D721Med (cell line): Measurements from ENCODE around the gene INPP4A.

Experiments used
- DNase-seq: peaks from one replicate; pipeline ENCODE4 v3.0.0; 2011; ENCODE audit warnings: low spot score; ENCODE audit not compliant: insufficient read length
- FAIRE-seq: peaks from 2 replicates; lab custom pipeline; 2011; peaks lifted over from hg19 to GRCh38; lab: Jason Lieb, UNC
- CTCF ChIP-seq: IDR thresholded peaks from 2 replicates; pipeline ENCODE4 v1.5.1; 2012; ENCODE audit warnings: mild to moderate bottlenecking, control low read depth; ENCODE audit not compliant: insufficient read depth; ENCODE audit errors: missing control alignments

The INPP4A gene

GRCh38 chr2:98465456-98466226 is 21.0 kb downstream of the INPP4A start:
- FAIRE-seq: no peak
- DNase-seq: no peak
- TF ChIP-seq CTCF: no peak

GRCh38 chr2:98467082-98467536 is 22.5 kb downstream of the INPP4A start:
- FAIRE-seq: no peak
- TF ChIP-seq CTCF: no peak
- no peak for DNase-seq

- no peak for TF ChIP-seq CTCF
- no peak for FAIRE-seq
- no peak for DNase-seq
Observed at GRCh38 chr2:98467652-98468051, 23.0 kb downstream of the INPP4A start.

DNA sequence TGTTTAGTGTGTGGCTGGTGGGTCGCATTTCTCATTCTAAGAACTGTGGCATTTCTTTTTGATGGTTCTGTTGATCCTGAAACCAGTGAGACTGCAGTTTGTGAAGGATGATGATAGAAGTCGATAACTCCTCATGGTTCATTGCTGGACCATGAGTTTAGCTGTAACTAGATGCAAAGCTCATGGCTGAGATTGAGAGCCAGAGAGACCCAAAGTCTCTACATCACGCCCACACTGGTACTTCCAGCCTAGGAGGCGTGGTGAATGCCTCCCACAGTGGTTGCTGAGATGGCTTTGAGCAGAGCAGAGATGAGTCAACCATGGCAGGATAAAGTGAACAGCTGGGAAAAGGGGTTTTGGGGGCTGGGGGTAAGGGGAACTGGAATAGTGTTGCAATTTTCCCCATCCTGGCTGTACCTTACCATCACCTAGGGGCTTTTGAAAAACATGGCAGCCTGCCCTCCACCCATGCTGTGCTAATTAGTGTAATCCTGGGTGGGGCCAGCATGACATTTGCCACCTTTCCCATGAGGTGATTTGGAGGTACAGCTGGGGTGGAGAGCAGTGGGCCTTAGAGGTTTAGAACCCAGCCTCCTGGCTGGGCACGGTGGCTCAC is 24.1 kb downstream of the INPP4A start:
- no peak for FAIRE-seq
- no peak for DNase-seq
- TF ChIP-seq CTCF: no peak

- FAIRE-seq (no peak), DNase-seq (no peak)
- TF ChIP-seq CTCF: no peak
Observed at GRCh38 chr2:98469862-98470544, 25.3 kb downstream of the INPP4A start.

- DNase-seq (no peak), FAIRE-seq (no peak)
- TF ChIP-seq CTCF: no peak
Observed at GRCh38 chr2:98470851-98471255, 26.2 kb downstream of the INPP4A start.
